Sigmoid colon (tissue), 7 donors: Measurements from ENCODE around the gene STARD13. TPM values are rescaled to one million over a fixed set of nuclear protein-coding genes. Genes with fewer than 3 reads are reported as not detected.
A peak's percentile ranks its signal among the peaks of the same experiment; 100 is the strongest.

ENCODE experiments used
- DNase-seq: peaks from one replicate; pipeline ENCODE4 v3.0.0-alpha.2; 2019
- H3K27ac ChIP-seq, 4 donors: fragments of 200-600 bp; sonication (generic); one replicate each; pipeline ENCODE4 v1.5.1; 2016 to 2019; ENCODE audit warnings: mild to moderate bottlenecking in 1 of 4
- H3K27me3 ChIP-seq, 3 donors: fragments of 200-600 bp; sonication (generic); one replicate each; pipeline ENCODE4 v1.5.1; 2019; ENCODE audit warnings: mild to moderate bottlenecking in 1 of 3
- H3K36me3 ChIP-seq, 4 donors: fragments of 200-600 bp; sonication (generic); one replicate each; pipeline ENCODE4 v1.5.1; 2016 to 2019
- H3K4me1 ChIP-seq, 4 donors: fragments of 200-600 bp; sonication (generic); one replicate each; pipeline ENCODE4 v1.5.1; 2017 to 2019
- H3K4me3 ChIP-seq, 4 donors: fragments of 200-600 bp; sonication (generic); one replicate each; pipeline ENCODE4 v1.5.1; 2017 to 2019; ENCODE audit warnings: mild to moderate bottlenecking in 2 of 4, moderate library complexity in 1 of 4
- H3K9me3 ChIP-seq, 4 donors: fragments of 200-600 bp in 3 of 4; sonication (generic) in 3 of 4; one replicate each; pipeline versions ENCODE4 v1.5.1 to v1.6.1; 2013 to 2019
- EP300 ChIP-seq, 4 donors: sonication (generic); formaldehyde crosslinking; IDR thresholded peaks; one replicate each; pipeline ENCODE4 v1.6.1; 2017; ENCODE audit warnings: antibody characterized with exemption in 4 of 4
- POLR2A ChIP-seq, 2 donors: fragments of 450-650 bp; IDR thresholded peaks; one replicate each; pipeline ENCODE4 v1.6.1; 2016; ENCODE audit warnings: antibody characterized with exemption in 2 of 2, mild to moderate bottlenecking in 2 of 2, moderate library complexity in 2 of 2
- POLR2AphosphoS5 ChIP-seq, 4 donors: sonication (generic); formaldehyde crosslinking; IDR thresholded peaks; one replicate each; pipeline ENCODE4 v1.6.1; 2017; ENCODE audit warnings: antibody characterized with exemption in 4 of 4
- WGBS, 2 donors: extraction: QIAGEN DNeasy Blood & Tissue Kit; methylation state at CpG; one replicate each; pipeline ENCODE4 v1.1.7; 2013; 5-methylcytosine and 5-hydroxymethylcytosine counted together
- intact Hi-C: fragments of 100-400 bp; cut with DNase I; formaldehyde crosslinking; loops from one replicate; pipeline ENCODE4 v1.15.1; 2023
- polyA plus RNA-seq, 3 donors: library from polyadenylated mRNA; stranded (reverse); fragments of 200-250 nt; gene quantifications; one replicate each; pipeline ENCODE4 v1.2.3, GENCODE V29; 2013
- total RNA-seq, 4 donors: library from RNA; depleted of rRNA; stranded (reverse); fragments of >200 nt; gene quantifications; one replicate each; pipeline ENCODE4 v1.1.0, GENCODE V29; 2016
- TF ChIP-seq, protein P1 (sequence below), 4 experiments: fragments of 450-650 bp in 3 of 4; fragments of 200-600 bp in 1 of 4; IDR thresholded peaks; one replicate each; pipeline ENCODE4 v1.5.1; 2016 to 2019; ENCODE audit warnings: antibody characterized with exemption in 4 of 4, mild to moderate bottlenecking in 3 of 4, moderate library complexity in 2 of 4
- donor health status: healthy with polysubstance abuse.
- donor health status: Bipolar disorder and iron deficiency.
- donor health status: healthy.

Gene STARD13
- total and polyA plus RNA-seq, 7 donors, result 3.7 to 102 (median 66.7) TPM

DNA sequence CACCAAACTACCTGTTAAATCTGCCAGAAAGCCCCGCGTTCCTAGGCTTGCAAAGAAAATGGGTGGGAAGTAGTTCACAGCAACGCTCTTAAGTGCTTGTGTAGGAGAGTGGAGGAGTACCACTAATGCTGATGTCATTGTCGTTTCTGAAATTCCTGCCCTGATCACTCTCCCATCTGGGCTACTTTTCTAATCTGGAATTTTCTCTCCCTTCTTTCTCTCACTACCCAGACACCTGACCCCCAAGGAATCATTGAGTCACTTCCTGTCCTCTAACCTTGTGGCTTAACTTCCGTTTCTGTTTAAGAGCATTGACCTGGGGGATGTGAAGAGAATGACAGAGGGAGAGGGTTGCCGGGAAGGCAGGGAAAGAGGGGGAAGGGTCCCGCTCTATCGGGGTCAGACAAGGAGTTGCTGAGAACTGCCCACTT lies 98.7 kb downstream of the STARD13 start:
- no peaks in the 10 kb centered on the region for H3K36me3 ChIP-seq
- peak overlapping the region; percentile 55 to 88 (median 76) for H3K27ac ChIP-seq
- 71 to 85% methylated on average over 8 of the region's 8 CpGs for WGBS, 2 donors
- peaks cover 0 to 100% (median 93%) of the 10 kb centered on the region in 4 donors for H3K4me1 ChIP-seq
- H3K4me3 ChIP-seq, result no peak overlapping the region
- TF ChIP-seq, protein P1, sequence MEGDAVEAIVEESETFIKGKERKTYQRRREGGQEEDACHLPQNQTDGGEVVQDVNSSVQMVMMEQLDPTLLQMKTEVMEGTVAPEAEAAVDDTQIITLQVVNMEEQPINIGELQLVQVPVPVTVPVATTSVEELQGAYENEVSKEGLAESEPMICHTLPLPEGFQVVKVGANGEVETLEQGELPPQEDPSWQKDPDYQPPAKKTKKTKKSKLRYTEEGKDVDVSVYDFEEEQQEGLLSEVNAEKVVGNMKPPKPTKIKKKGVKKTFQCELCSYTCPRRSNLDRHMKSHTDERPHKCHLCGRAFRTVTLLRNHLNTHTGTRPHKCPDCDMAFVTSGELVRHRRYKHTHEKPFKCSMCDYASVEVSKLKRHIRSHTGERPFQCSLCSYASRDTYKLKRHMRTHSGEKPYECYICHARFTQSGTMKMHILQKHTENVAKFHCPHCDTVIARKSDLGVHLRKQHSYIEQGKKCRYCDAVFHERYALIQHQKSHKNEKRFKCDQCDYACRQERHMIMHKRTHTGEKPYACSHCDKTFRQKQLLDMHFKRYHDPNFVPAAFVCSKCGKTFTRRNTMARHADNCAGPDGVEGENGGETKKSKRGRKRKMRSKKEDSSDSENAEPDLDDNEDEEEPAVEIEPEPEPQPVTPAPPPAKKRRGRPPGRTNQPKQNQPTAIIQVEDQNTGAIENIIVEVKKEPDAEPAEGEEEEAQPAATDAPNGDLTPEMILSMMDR (IDR thresholded peaks at IDR 0.05), result no peak
- TF ChIP-seq EP300 (IDR thresholded peaks at IDR 0.05) (no peak), POLR2A (IDR thresholded peaks at IDR 0.05) (no peak), POLR2AphosphoS5 (IDR thresholded peaks at IDR 0.05) (peak in 3 of 4 donors; percentile 31 to 47 (median 35))
- no peaks in the 10 kb centered on the region for H3K27me3 ChIP-seq
- no peak for DNase-seq
- no peaks in the 10 kb centered on the region for H3K9me3 ChIP-seq
- intact Hi-C loops, result no loop called here

DNA sequence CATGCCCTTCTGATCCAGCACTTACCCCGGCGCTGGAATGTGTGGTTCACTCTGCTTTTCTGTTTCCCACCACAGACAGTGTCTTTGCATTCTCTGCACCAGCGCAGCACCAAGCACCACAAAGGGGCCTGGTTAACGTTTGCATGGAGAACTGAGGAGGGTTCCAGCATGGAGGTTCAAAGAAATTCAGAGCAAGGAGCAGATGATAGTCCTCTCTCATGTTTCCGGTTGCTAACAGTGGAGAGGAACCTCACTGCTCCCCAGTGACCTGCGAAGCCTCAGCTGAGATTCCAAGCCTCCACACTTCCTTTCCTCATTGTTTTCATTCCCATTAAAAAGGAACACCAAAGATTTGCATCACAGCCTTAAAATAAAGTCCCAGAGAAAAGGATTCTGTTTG lies 99.7 kb downstream of the STARD13 start:
- WGBS, 2 donors, result 90 to 95% methylated on average over 6 of the region's 6 CpGs
- TF ChIP-seq, protein P1 (IDR thresholded peaks at IDR 0.05), result no peak
- no peak for TF ChIP-seq POLR2A (IDR thresholded peaks at IDR 0.05)
- no peak for TF ChIP-seq POLR2AphosphoS5 (IDR thresholded peaks at IDR 0.05)
- no peak for TF ChIP-seq EP300 (IDR thresholded peaks at IDR 0.05)
- no peak for DNase-seq
- intact Hi-C loops, result no loop called here
- H3K27ac ChIP-seq, result peak overlapping the region; percentile 55 to 88 (median 76)
- H3K9me3 ChIP-seq, result no peaks in the 10 kb centered on the region
- H3K4me3 ChIP-seq, result no peak overlapping the region
- no peaks in the 10 kb centered on the region for H3K36me3 ChIP-seq
- peaks cover 0 to 100% (median 94%) of the 10 kb centered on the region in 4 donors for H3K4me1 ChIP-seq
- H3K27me3 ChIP-seq, result no peaks in the 10 kb centered on the region

DNA sequence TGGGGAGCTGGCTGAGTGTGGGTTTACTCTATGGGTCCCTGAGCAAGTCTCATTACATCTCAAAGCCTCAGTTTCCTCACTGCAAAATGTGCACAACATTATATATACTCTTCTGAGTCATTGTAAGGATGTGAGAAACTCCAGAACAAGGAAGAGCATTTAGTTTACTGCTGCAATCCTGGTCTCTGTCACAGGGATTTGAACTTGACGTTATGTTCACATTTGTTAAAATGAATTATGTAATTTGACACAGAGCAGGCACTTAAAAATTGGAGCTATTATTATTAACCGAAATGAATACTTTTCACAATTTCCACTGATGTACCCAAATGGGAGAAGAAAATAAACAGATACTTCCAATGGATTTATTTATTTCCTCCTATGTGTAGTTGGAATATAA lies 101.0 kb downstream of the STARD13 start:
- DNase-seq, result no peak
- TF ChIP-seq POLR2A (IDR thresholded peaks at IDR 0.05) (no peak), POLR2AphosphoS5 (IDR thresholded peaks at IDR 0.05) (peak; percentile 89 to 95 (median 94)), EP300 (IDR thresholded peaks at IDR 0.05) (peak; percentile 59 to 77 (median 67))
- TF ChIP-seq, protein P1 (IDR thresholded peaks at IDR 0.05), result no peak
- intact Hi-C loops, result no loop called here
- 82 to 89% methylated on average over 2 of the region's 2 CpGs for WGBS, 2 donors
- no peak overlapping the region for H3K4me3 ChIP-seq
- no peaks in the 10 kb centered on the region for H3K36me3 ChIP-seq
- peaks cover 0 to 100% (median 96%) of the 10 kb centered on the region in 4 donors for H3K4me1 ChIP-seq
- no peaks in the 10 kb centered on the region for H3K27me3 ChIP-seq
- peak overlapping the region; percentile 44 to 88 (median 76) for H3K27ac ChIP-seq
- no peaks in the 10 kb centered on the region for H3K9me3 ChIP-seq

DNA sequence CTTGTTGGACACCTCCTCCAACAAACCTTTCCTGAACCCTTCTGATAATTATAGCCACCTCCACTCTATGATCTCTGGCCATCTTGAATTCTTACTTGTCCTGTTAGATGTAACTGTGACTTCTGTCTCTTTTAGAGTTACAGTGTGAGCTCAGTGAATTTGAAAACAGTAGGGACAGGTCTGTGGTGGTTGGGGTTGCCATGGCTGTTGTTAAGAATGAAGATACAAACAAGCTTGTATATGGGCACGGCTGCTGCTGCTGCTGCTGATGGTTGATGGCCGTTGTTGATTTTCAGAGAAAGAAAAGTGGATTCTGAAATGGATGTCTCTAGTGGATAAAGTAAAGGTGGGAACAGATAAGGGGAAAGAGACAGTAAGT lies 101.5 kb downstream of the STARD13 start:
- Histone ChIP-seq H3K9me3 (no peaks in the 10 kb centered on the region), H3K4me1 (peaks cover 0 to 100% (median 97%) of the 10 kb centered on the region in 4 donors), H3K4me3 (no peak overlapping the region), H3K27ac (peak overlapping the region; percentile 44 to 88 (median 76)), H3K27me3 (no peaks in the 10 kb centered on the region), H3K36me3 (no peaks in the 10 kb centered on the region)
- DNase-seq, result no peak
- intact Hi-C loops, result no loop called here
- no peak for TF ChIP-seq EP300 (IDR thresholded peaks at IDR 0.05)
- no peak for TF ChIP-seq POLR2AphosphoS5 (IDR thresholded peaks at IDR 0.05)
- TF ChIP-seq, protein P1 (IDR thresholded peaks at IDR 0.05), result no peak
- TF ChIP-seq POLR2A (IDR thresholded peaks at IDR 0.05), result no peak
- 82 to 87% methylated on average over 2 of the region's 2 CpGs for WGBS, 2 donors
